Measurements from ENCODE around the gene C1QTNF5.

DNA sequence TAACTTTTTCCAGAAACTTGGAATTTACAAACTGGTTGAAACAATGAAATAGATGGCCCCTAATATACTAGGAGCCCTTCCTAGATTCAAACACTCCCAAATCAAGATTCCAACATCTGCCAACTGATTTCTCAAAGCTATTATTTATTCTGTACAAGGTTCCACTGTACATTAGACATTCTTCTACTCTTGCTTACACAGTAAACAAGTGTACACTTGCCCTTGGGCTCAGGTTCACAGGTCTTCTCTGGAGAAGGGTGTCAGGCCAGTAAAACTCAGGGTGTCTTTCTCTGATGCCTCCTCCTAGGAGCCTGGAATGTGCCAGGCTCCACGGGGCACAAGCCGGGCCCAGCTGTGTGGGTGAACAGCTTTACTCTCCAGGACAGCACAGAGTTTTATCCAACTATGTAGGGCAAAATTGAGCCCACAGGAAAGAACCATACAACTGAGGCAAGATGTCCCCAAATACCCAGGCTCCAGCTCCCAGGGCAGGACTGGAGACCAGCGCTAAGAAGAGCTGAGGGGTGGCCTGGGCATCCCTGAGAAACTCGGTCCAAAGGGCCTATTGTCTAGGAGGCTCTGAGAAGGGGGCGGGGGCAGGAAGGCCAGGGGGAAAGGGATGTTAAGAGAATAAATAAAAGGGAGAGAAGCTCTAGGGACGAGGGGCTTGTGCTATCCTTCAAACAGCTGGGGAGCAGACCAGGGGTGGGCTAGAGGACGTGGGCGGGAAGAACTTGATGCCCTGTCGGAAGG lies 14.6 kb upstream of the C1QTNF5 start:
- TF ChIP-seq, protein P1, sequence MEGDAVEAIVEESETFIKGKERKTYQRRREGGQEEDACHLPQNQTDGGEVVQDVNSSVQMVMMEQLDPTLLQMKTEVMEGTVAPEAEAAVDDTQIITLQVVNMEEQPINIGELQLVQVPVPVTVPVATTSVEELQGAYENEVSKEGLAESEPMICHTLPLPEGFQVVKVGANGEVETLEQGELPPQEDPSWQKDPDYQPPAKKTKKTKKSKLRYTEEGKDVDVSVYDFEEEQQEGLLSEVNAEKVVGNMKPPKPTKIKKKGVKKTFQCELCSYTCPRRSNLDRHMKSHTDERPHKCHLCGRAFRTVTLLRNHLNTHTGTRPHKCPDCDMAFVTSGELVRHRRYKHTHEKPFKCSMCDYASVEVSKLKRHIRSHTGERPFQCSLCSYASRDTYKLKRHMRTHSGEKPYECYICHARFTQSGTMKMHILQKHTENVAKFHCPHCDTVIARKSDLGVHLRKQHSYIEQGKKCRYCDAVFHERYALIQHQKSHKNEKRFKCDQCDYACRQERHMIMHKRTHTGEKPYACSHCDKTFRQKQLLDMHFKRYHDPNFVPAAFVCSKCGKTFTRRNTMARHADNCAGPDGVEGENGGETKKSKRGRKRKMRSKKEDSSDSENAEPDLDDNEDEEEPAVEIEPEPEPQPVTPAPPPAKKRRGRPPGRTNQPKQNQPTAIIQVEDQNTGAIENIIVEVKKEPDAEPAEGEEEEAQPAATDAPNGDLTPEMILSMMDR (IDR thresholded peaks at IDR 0.05), result no peak
- TF ChIP-seq POLR2A (IDR thresholded peaks at IDR 0.05), result no peak
